GM12874 (cell line): ENCODE results near the gene WNK2.

Experiments
- CTCF ChIP-seq: IDR thresholded peaks from 2 replicates; pipeline ENCODE4 v1.5.1; 2011; ENCODE audit warnings: low read depth, mild to moderate bottlenecking, control low read depth, low read length, moderate library complexity; ENCODE audit not compliant: insufficient read depth

The WNK2 gene

GRCh38 chr9:93267091-93267541, 83.2 kb downstream of the WNK2 start:
- no peak for TF ChIP-seq CTCF

DNA sequence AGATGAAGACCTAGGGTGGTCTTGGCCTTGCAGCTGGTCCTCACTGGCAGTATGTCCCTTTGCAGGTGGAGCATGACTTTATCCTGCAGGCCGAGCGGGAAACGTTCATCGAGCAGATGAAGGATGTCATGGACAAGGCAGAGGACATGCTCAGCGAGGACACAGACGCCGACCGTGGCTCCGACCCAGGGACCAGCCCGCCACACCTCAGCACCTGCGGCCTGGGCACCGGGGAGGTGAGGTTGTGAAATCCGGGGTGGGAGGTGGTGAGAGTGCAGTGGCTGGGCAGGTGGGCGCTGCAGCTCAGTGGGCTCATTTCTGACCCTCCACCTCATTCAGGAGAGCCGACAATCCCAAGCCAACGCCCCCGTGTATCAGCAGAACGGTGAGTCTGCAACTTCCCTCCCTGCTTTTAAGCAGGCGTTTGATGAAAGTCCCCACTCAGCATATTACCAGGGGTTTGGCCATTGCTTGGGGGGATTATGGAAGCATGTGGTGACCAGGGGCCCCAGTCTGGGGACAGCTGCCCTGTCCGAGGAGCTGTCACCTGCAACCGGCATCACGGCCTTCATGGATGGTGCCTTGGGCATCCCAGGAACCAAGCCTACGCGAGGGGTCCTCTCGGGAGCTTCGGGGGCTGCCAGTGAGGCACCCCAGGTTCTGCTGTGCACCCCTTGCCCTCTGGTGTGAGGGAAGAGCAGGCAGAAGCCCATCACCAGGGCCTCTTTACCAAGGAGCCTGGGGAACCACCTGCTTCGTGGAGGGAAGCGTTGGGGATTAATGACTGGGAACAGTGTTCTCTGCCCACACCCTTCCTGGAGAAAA, 84.0 kb downstream of the WNK2 start:
- no peak for TF ChIP-seq CTCF

DNA sequence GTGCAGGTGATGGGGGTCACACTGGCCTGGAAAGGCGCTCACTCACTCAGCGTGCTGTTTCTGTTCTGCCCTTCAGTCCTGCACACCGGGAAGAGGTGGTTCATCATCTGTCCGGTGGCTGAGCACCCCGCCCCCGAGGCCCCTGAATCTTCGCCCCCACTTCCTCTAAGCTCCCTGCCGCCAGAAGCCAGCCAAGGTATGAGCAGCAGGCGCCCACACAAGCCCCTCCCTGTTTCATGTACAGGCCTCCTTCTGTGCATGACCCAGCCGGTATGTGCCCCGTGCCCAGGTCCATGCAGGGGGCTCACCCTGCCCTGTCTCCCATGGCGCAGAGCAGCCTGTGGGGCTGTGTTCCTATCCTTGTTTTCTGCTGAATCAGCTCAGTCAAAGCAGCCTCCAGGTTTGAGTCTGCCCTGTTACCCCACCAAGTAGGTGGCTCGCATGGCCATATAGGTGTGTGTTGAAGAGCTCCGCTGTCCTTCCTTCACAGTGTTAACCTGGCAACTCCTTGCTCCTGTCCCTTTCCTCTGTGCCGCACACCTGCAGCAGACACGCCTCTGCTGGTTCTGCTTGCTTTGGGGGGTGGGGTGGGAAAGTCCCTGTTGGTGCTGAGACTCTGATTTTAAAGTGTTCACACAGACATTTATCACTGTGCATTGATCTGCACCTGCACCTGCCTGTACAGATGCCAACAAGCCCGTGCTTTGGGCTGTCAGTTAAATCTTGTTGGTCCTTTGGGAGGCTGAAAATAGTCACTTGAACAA, 84.8 kb downstream of the WNK2 start:
- no peak for TF ChIP-seq CTCF

DNA sequence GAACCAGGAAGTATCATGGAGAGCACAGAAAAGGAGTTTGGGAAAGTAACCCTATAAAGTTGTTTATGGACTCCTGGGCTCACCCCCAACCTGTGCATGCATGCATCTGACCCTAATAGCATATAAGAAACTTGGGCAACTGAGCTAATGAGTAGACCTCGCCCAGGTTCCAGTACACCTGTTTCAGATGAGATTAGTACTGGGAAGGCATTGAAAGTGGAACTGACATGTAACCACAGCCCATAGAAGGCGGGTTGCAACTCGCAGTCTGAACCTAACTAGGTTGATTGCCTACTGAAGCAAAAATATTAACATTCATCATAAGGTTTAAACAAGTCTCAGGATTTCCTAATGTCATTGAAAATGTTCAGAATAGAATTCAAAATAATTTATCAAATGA, 87.0 kb downstream of the WNK2 start:
- TF ChIP-seq CTCF: no peak

- no peak for TF ChIP-seq CTCF
Observed at GRCh38 chr9:93276973-93277372, 93.0 kb downstream of the WNK2 start.

GRCh38 chr9:93278144-93278543, 94.2 kb downstream of the WNK2 start:
- TF ChIP-seq CTCF: no peak

DNA sequence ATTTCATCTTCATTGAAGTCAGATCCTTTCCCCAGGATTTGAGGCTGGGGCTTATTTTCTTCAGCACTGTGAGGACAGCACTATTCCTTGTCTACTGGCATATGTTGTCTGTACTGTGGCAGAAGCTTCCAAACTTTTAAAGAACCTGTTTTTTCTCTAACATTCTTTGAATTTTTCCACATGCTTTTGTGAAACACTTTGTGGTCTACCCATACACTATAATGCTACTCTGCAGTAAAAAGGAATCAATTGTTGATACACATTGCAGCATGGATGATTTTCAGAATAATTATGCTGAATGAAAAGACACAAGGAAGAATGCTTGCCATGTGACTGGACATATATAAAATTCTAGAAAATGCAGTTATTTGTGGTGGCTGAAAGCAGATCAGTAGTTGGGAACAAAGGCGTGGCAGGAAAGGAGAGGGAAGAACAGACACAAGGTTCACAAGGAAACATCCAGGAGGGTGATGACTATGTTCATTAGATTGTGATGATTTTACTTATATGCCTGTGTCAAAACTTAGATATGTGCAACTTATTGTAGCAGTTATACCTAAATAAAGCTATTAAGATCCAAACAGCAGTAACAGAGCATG, 96.8 kb downstream of the WNK2 start:
- TF ChIP-seq CTCF: no peak
